Breast epithelium (tissue), 4 donors: Measurements from ENCODE around the gene CRCP. TPM values are rescaled to one million over a fixed set of nuclear protein-coding genes. Genes with fewer than 3 reads are reported as not detected.

Source experiments
- DNase-seq, 2 donors: peaks; one replicate each; pipeline ENCODE4 v3.0.0-alpha.2; 2019; ENCODE audit warnings: low spot score in 2 of 2
- H3K27ac ChIP-seq, 2 donors: fragments of 200-600 bp; sonication (generic) in 1 of 2; one replicate each; pipeline ENCODE4 v1.5.1; 2016 to 2019; ENCODE audit warnings: mild to moderate bottlenecking in 1 of 2
- H3K27me3 ChIP-seq, 2 donors: fragments of 200-600 bp; sonication (generic) in 1 of 2; one replicate each; pipeline versions ENCODE4 v1.5.1 to v1.6.0; 2017 to 2019; ENCODE audit warnings: control low read depth in 1 of 2, mild to moderate bottlenecking in 1 of 2
- H3K36me3 ChIP-seq: fragments of 200-600 bp; one replicate; pipeline ENCODE4 v1.5.1; 2019
- H3K4me1 ChIP-seq, 2 donors: fragments of 200-600 bp; sonication (generic); one replicate each; pipeline ENCODE4 v1.5.1; 2016 to 2019; ENCODE audit warnings: control low read depth in 1 of 2
- H3K4me3 ChIP-seq, 3 donors: fragments of 200-600 bp; sonication (generic); 1 replicate in 2 of 3; 2 replicates in 1 of 3; pipeline ENCODE4 v1.5.1; 2016 to 2019; ENCODE audit warnings: mild to moderate bottlenecking in 3 of 3, moderate library complexity in 2 of 3
- H3K9me3 ChIP-seq, 2 donors: fragments of 200-600 bp; sonication (generic) in 1 of 2; one replicate each; pipeline ENCODE4 v1.5.1; 2016 to 2019; ENCODE audit warnings: control low read depth in 1 of 2
- CTCF ChIP-seq, 3 donors: fragments of 450-650 bp; IDR thresholded peaks; one replicate each; pipeline ENCODE4 v1.5.1; 2016 to 2017; ENCODE audit warnings: antibody characterized with exemption in 3 of 3, mild to moderate bottlenecking in 3 of 3, moderate library complexity in 3 of 3
- POLR2A ChIP-seq: fragments of 450-650 bp; IDR thresholded peaks from one replicate; pipeline ENCODE4 v1.6.1; 2016; ENCODE audit warnings: antibody characterized with exemption, mild to moderate bottlenecking, moderate library complexity
- POLR2AphosphoS5 ChIP-seq, 3 donors: sonication (generic); formaldehyde crosslinking; IDR thresholded peaks; one replicate each; pipeline ENCODE4 v1.6.1; 2017; ENCODE audit warnings: antibody characterized with exemption in 3 of 3
- intact Hi-C: fragments of 100-400 bp; cut with DNase I; formaldehyde crosslinking; loops from one replicate; pipeline ENCODE4 v1.15.1; 2023; ENCODE audit warnings: low total_unique reads
- total RNA-seq, 3 donors: library from RNA; depleted of rRNA; stranded (reverse); fragments of >200 nt; gene quantifications; one replicate each; pipeline ENCODE4 v1.1.0, GENCODE V29; 2016

Gene CRCP
- total RNA-seq, 3 donors from 2014 or later: 31.5 to 49.8 (median 41.3) TPM

DNA sequence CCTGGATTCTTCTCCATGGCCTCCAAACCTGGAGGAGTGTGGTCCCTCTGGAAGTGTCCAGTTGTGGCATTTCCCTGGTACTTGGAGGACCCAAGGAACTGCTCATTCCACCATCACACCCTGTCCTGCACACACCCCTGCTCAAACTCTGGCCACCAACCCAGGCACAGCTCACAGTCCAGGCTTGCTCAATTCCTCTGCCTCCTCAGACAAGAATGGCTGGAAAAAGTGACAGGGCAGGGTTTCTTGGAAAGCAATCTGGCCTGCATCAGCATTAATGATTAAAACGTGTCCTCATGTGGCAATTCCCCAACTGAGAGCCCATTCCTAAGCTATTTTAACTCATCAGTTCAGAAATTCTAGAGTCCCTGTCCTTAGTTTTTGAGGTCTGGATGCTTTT, 73.3 kb downstream of the CRCP start:
- TF ChIP-seq CTCF (IDR thresholded peaks at IDR 0.05) (no peak), POLR2A (no peak), POLR2AphosphoS5 (IDR thresholded peaks at IDR 0.05) (peak in 2 of 3 donors; percentile 51 to 93)
- H3K4me3 ChIP-seq: no peak overlapping the region
- H3K27me3 ChIP-seq: no peaks in the 10 kb centered on the region
- no peaks in the 10 kb centered on the region for H3K4me1 ChIP-seq
- DNase-seq: no peak
- H3K36me3 ChIP-seq: no peaks in the 10 kb centered on the region
- H3K9me3 ChIP-seq: no peaks in the 10 kb centered on the region
- H3K27ac ChIP-seq: no peak overlapping the region
- intact Hi-C loops: no loop called here

- H3K4me1 ChIP-seq: no peaks in the 10 kb centered on the region
- intact Hi-C loops: no loop called here
- no peaks in the 10 kb centered on the region for H3K27me3 ChIP-seq
- DNase-seq: no peak
- TF ChIP-seq POLR2A: no peak
- no peak for TF ChIP-seq CTCF (IDR thresholded peaks at IDR 0.05)
- TF ChIP-seq POLR2AphosphoS5 (IDR thresholded peaks at IDR 0.05): no peak
- H3K4me3 ChIP-seq: no peak overlapping the region
- no peak overlapping the region for H3K27ac ChIP-seq
- no peaks in the 10 kb centered on the region for H3K9me3 ChIP-seq
- no peaks in the 10 kb centered on the region for H3K36me3 ChIP-seq
Observed at GRCh38 chr7:66188645-66189044, 74.0 kb downstream of the CRCP start.

GRCh38 chr7:66189695-66190503, 75.3 kb downstream of the CRCP start:
- intact Hi-C loops: no loop called here
- Histone ChIP-seq H3K36me3 (no peaks in the 10 kb centered on the region), H3K27me3 (no peaks in the 10 kb centered on the region), H3K4me1 (no peaks in the 10 kb centered on the region), H3K9me3 (no peaks in the 10 kb centered on the region), H3K27ac (no peak overlapping the region), H3K4me3 (no peak overlapping the region)
- TF ChIP-seq CTCF (IDR thresholded peaks at IDR 0.05): no peak
- TF ChIP-seq POLR2A: no peak
- TF ChIP-seq POLR2AphosphoS5 (IDR thresholded peaks at IDR 0.05): no peak
- DNase-seq: no peak

DNA sequence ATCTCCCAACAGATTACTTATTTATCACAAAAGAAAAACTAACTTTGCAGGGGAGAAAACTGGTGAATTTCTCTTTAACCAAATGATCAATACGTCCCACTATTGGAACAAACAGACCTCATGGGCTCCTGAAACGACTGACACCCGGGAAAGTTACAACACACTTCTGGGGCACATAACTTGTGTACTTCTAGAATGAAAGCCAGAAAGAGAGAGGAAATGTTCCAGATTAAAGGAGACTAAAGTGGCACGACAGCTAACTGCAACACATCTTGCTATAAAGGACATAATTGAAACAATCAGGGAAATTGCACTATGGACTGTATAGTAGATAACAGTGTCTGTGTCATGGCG, 75.8 kb downstream of the CRCP start:
- no peak overlapping the region for H3K4me3 ChIP-seq
- TF ChIP-seq POLR2AphosphoS5 (IDR thresholded peaks at IDR 0.05) (no peak), CTCF (IDR thresholded peaks at IDR 0.05) (no peak), POLR2A (no peak)
- no peaks in the 10 kb centered on the region for H3K9me3 ChIP-seq
- no peaks in the 10 kb centered on the region for H3K4me1 ChIP-seq
- no peaks in the 10 kb centered on the region for H3K27me3 ChIP-seq
- no peak for DNase-seq
- H3K27ac ChIP-seq: no peak overlapping the region
- intact Hi-C loops: no loop called here
- no peaks in the 10 kb centered on the region for H3K36me3 ChIP-seq

DNA sequence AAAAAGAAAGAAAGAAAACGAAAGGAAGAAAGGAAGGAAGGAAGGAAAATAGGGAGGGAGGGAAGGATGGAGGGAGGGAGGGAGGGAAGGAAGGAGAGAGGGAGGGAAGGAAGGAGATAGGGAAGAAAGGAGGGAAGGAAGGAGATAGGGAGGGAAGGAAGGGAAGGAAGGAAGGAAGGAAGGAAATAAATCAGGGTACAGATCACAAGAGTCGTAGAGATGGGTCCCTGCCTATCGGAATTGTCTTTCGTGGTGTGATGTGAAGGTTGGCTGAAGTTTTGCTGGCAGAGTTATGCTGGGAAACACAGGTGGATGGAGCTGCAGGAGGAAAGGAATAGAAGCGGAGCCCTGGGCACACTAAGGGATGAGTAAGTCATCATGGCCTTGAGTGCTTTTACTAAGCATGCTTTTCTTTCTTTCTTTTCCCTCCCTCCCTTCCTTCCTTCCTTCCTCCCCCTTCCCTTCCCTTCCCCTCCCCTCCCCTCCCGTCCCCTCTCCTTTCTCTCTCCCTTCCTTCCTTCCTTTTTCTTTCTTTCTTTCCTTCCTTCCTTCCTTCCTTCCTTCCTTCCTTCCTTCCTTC, 78.6 kb downstream of the CRCP start:
- no peak for DNase-seq
- H3K4me3 ChIP-seq: no peak overlapping the region
- intact Hi-C loops: no loop called here
- no peak overlapping the region for H3K27ac ChIP-seq
- TF ChIP-seq POLR2A: no peak
- no peaks in the 10 kb centered on the region for H3K36me3 ChIP-seq
- no peaks in the 10 kb centered on the region for H3K27me3 ChIP-seq
- H3K4me1 ChIP-seq: no peaks in the 10 kb centered on the region
- H3K9me3 ChIP-seq: no peaks in the 10 kb centered on the region
